Progenitor cell of endocrine pancreas (in vitro differentiated cells): Measurements from ENCODE around the gene WDR33. TPM values are rescaled to one million over a fixed set of nuclear protein-coding genes. Genes with fewer than 3 reads are reported as not detected.

Source experiments
- DNase-seq: peaks from one replicate; pipeline ENCODE4 v3.0.0; 2021; ENCODE audit warnings: low spot score; ENCODE audit not compliant: unreplicated experiment
- H3K27ac Mint-ChIP-seq: 2 replicates; pipeline ENCODE4 v1.8.0; 2021; ENCODE audit warnings: mild to moderate bottlenecking, moderate library complexity, mixed read lengths
- H3K27me3 Mint-ChIP-seq: 2 replicates; pipeline ENCODE4 v1.8.0; 2021; ENCODE audit warnings: mixed read lengths
- H3K36me3 Mint-ChIP-seq: 2 replicates; pipeline ENCODE4 v1.8.0; 2022; ENCODE audit warnings: mixed read lengths; ENCODE audit not compliant: insufficient read depth
- H3K4me1 Mint-ChIP-seq: 2 replicates; pipeline ENCODE4 v1.8.0; 2021; ENCODE audit warnings: low read depth, mixed read lengths
- H3K4me3 Mint-ChIP-seq: 2 replicates; pipeline ENCODE4 v1.8.0; 2021; ENCODE audit warnings: low read depth, mild to moderate bottlenecking, moderate library complexity, mixed read lengths
- H3K9me3 Mint-ChIP-seq: 2 replicates; pipeline ENCODE4 v1.8.0; 2021; ENCODE audit warnings: low read depth, mixed read lengths
- CTCF ChIP-seq: fragments of 200-600 bp; sonication (generic); IDR thresholded peaks from one replicate; pipeline ENCODE4 v1.5.0; 2021; ENCODE audit warnings: antibody characterized with exemption, mild to moderate bottlenecking; ENCODE audit not compliant: unreplicated experiment
- total RNA-seq: library from RNA; stranded (reverse); gene quantifications from 2 replicates; pipeline ENCODE4 v1.2.1, GENCODE V29; 2021

WDR33 gene
- total RNA-seq, 1 donor from 2014 or later: 74.2 TPM

GRCh38 chr2:127683757-127684156 is 127.2 kb downstream of the WDR33 start:
- peaks cover 25% of the 10 kb centered on the region for H3K27me3 Mint-ChIP-seq
- peaks cover 4% of the 10 kb centered on the region for H3K9me3 Mint-ChIP-seq
- H3K4me3 Mint-ChIP-seq: no peak overlapping the region
- no peaks in the 10 kb centered on the region for H3K4me1 Mint-ChIP-seq
- TF ChIP-seq CTCF: no peak
- H3K36me3 Mint-ChIP-seq: no peaks in the 10 kb centered on the region
- no peak for DNase-seq
- no peak overlapping the region for H3K27ac Mint-ChIP-seq

- Mint-ChIP-seq H3K27me3 (peaks cover 32% of the 10 kb centered on the region), H3K4me1 (no peaks in the 10 kb centered on the region), H3K27ac (no peak overlapping the region), H3K9me3 (no peaks in the 10 kb centered on the region), H3K4me3 (no peak overlapping the region), H3K36me3 (no peaks in the 10 kb centered on the region)
- DNase-seq: no peak
- TF ChIP-seq CTCF: no peak
These were observed 127.9 kb downstream of the WDR33 start for GRCh38 chr2:127683056-127683455.

GRCh38 chr2:127681976-127682857 is 128.8 kb downstream of the WDR33 start:
- Mint-ChIP-seq H3K4me1 (no peaks in the 10 kb centered on the region), H3K27ac (no peak overlapping the region), H3K4me3 (no peak overlapping the region), H3K27me3 (peaks cover 40% of the 10 kb centered on the region), H3K9me3 (no peaks in the 10 kb centered on the region), H3K36me3 (no peaks in the 10 kb centered on the region)
- DNase-seq: no peak
- no peak for TF ChIP-seq CTCF

- Mint-ChIP-seq H3K9me3 (no peaks in the 10 kb centered on the region), H3K27me3 (peaks cover 49% of the 10 kb centered on the region), H3K4me1 (no peaks in the 10 kb centered on the region), H3K36me3 (no peaks in the 10 kb centered on the region), H3K4me3 (no peak overlapping the region), H3K27ac (no peak overlapping the region)
- TF ChIP-seq CTCF: no peak
- no peak for DNase-seq
These were observed 129.6 kb downstream of the WDR33 start for GRCh38 chr2:127681288-127681804.

GRCh38 chr2:127680706-127681287 is 130.2 kb downstream of the WDR33 start:
- Mint-ChIP-seq H3K4me3 (no peak overlapping the region), H3K27ac (no peak overlapping the region)
- no peak for DNase-seq

More at GRCh38 chr2:127680706-127681287, 130.2 kb downstream of the WDR33 start:
- Mint-ChIP-seq H3K27me3 (peaks cover 54% of the 10 kb centered on the region), H3K36me3 (no peaks in the 10 kb centered on the region), H3K9me3 (no peaks in the 10 kb centered on the region), H3K4me1 (peaks cover 4% of the 10 kb centered on the region)
- no peak for TF ChIP-seq CTCF
